IMR-90 (cell line): ENCODE results near the gene PLD4. TPM values are rescaled to one million over a fixed set of nuclear protein-coding genes. Genes with fewer than 3 reads are reported as not detected.

Experiments used
- ATAC-seq: fragments of 200-7000 bp; cut with Tn5 transposase; 2 replicates; pipeline ENCODE4 v1.9.1; 2020; ENCODE audit warnings: low read depth, mild to moderate bottlenecking, moderate library complexity
- BruUV-seq: library from RNA; stranded (reverse); fragments of 400-500 nt; replicated peaks from 2 replicates; lab custom pipeline; 2021; lab: Mats Ljungman, UMichigan
- CTCF ChIA-PET: fragments of 300-600 bp; formaldehyde crosslinking; extraction: SDS; loops from one replicate; lab custom pipeline; 2021; ENCODE audit warnings: antibody characterized with exemption; lab: Yijun Ruan, JAX
- POLR2A ChIA-PET: fragments of 300-600 bp; sonication (Branson Sonifier 250); formaldehyde crosslinking; loops from one replicate; lab custom pipeline; 2022; ENCODE audit warnings: antibody characterized with exemption; ENCODE audit not compliant: unreplicated experiment; lab: Charles Lee
- DNase-seq: peaks from one replicate; pipeline ENCODE4 v3.0.0; 2013
- H2AFZ ChIP-seq: replicated peaks from 2 replicates; pipeline ENCODE3; 2013; ENCODE audit warnings: low read length, mild to moderate bottlenecking; ENCODE audit not compliant: poor library complexity
- H2AK5ac ChIP-seq: 2 replicates; pipeline ENCODE4 v1.6.1; 2013; ENCODE audit warnings: low read depth, low read length, inconsistent platforms
- H2AK9ac ChIP-seq: replicated peaks from 2 replicates; pipeline ENCODE3; 2013; ENCODE audit warnings: mild to moderate bottlenecking, low read depth, low read length, moderate library complexity; ENCODE audit not compliant: poor library complexity
- H2BK120ac ChIP-seq: 2 replicates; pipeline ENCODE4 v1.6.1; 2013; ENCODE audit warnings: low read depth, low read length, inconsistent platforms
- H2BK15ac ChIP-seq: 3 replicates; pipeline ENCODE4 v1.6.1; 2013; ENCODE audit warnings: low read depth, low read length, inconsistent platforms
- H2BK20ac ChIP-seq: 2 replicates; pipeline ENCODE4 v1.6.1; 2013; ENCODE audit warnings: low read depth, mild to moderate bottlenecking, inconsistent platforms, low read length, moderate library complexity
- H2BK5ac ChIP-seq: 2 replicates; pipeline ENCODE4 v1.6.1; 2013; ENCODE audit warnings: mild to moderate bottlenecking, low read depth, low read length, inconsistent platforms; ENCODE audit not compliant: poor library complexity, severe bottlenecking
- H3K14ac ChIP-seq: replicated peaks from 2 replicates; pipeline ENCODE4 v1.6.1; 2013; ENCODE audit warnings: low read depth, low read length, inconsistent platforms
- H3K18ac ChIP-seq: 2 replicates; pipeline ENCODE4 v1.6.1; 2013; ENCODE audit warnings: low read depth, low read length, control low read depth
- H3K23ac ChIP-seq: 2 replicates; pipeline ENCODE4 v1.6.1; 2013; ENCODE audit warnings: low read depth, low read length, inconsistent platforms
- H3K27ac ChIP-seq: 2 replicates; pipeline ENCODE4 v1.5.1; 2013; ENCODE audit warnings: mild to moderate bottlenecking, control low read depth, low read length; ENCODE audit not compliant: insufficient read depth
- H3K27me3 ChIP-seq: 2 replicates; pipeline ENCODE4 v1.6.1; 2013; ENCODE audit warnings: low read length; ENCODE audit not compliant: control insufficient read depth, insufficient read depth
- H3K36me3 ChIP-seq: 2 replicates; pipeline ENCODE4 v1.6.1; 2013; ENCODE audit warnings: low read length, mixed read lengths; ENCODE audit not compliant: control insufficient read depth, insufficient read depth
- H3K4ac ChIP-seq: 2 replicates; pipeline ENCODE4 v1.6.1; 2013; ENCODE audit warnings: low read depth, low read length, inconsistent platforms
- H3K4me1 ChIP-seq: 2 replicates; pipeline ENCODE4 v1.6.1; 2013; ENCODE audit warnings: low read length, mixed read lengths; ENCODE audit not compliant: control insufficient read depth, insufficient read depth
- H3K4me2 ChIP-seq: 2 replicates; pipeline ENCODE4 v1.6.1; 2013; ENCODE audit warnings: low read depth, mild to moderate bottlenecking, control low read depth, low read length, moderate library complexity
- H3K4me3 ChIP-seq: 2 replicates; pipeline ENCODE4 v1.5.1; 2013; ENCODE audit warnings: low read depth, mild to moderate bottlenecking, control low read depth, low read length, moderate library complexity; ENCODE audit not compliant: insufficient read depth
- H3K56ac ChIP-seq: 2 replicates; pipeline ENCODE4 v1.6.1; 2013; ENCODE audit warnings: low read length, inconsistent platforms; ENCODE audit not compliant: insufficient read depth; ENCODE audit errors: extremely low read depth
- H3K79me1 ChIP-seq, 2 experiments: 2 replicates each; pipeline ENCODE4 v1.6.1; 2013; ENCODE audit warnings: low read length in 2 of 2, inconsistent platforms in 1 of 2, low read depth in 1 of 2
- H3K9ac ChIP-seq: 2 replicates; pipeline ENCODE4 v1.6.1; 2013; ENCODE audit warnings: low read depth, low read length, control low read depth
- H3K9me1 ChIP-seq: 2 replicates; pipeline ENCODE4 v1.6.1; 2013; ENCODE audit warnings: low read length, inconsistent platforms; ENCODE audit not compliant: insufficient read depth
- H3K9me3 ChIP-seq: 2 replicates; pipeline ENCODE4 v1.6.1; 2013; ENCODE audit warnings: low read length; ENCODE audit not compliant: control insufficient read depth, insufficient read depth
- H4K20me1 ChIP-seq: 2 replicates; pipeline ENCODE4 v1.6.1; 2013; ENCODE audit warnings: low read length, inconsistent platforms; ENCODE audit not compliant: insufficient read depth
- H4K5ac ChIP-seq: 2 replicates; pipeline ENCODE4 v1.6.1; 2013; ENCODE audit warnings: mild to moderate bottlenecking, low read depth, low read length, control low read depth
- H4K8ac ChIP-seq, 2 experiments: 2 replicates each; pipeline ENCODE4 v1.6.1; 2013; ENCODE audit warnings: low read depth in 2 of 2, low read length in 2 of 2, control low read depth in 1 of 2, inconsistent platforms in 1 of 2
- H4K91ac ChIP-seq: 2 replicates; pipeline ENCODE4 v1.6.1; 2013; ENCODE audit warnings: low read depth, low read length, inconsistent platforms; ENCODE audit not compliant: insufficient read depth
- MXI1 ChIP-seq: IDR thresholded peaks from 2 replicates; pipeline ENCODE4 v1.6.1; 2012; ENCODE audit warnings: low read depth, mild to moderate bottlenecking, low read length, moderate library complexity, borderline replicate concordance
- RAD21 ChIP-seq: IDR thresholded peaks from 2 replicates; pipeline ENCODE4 v1.6.1; 2012; ENCODE audit warnings: low read length, improper control_type of control experiment
- WGBS, 2 experiments: methylation state at CpG; one replicate each; pipeline versions ENCODE4 v1.1.5 to v1.1.7; 2013; ENCODE audit warnings: missing lambda C conversion rate in 2 of 2; ENCODE audit not compliant: insufficient read length in 1 of 2; ENCODE audit errors: extremely low coverage in 2 of 2; 5-methylcytosine and 5-hydroxymethylcytosine counted together
- dilution Hi-C: fragments of 300-500 bp; cut with HindIII; formaldehyde crosslinking; loops from one replicate; pipeline ENCODE4 v1.14.3; 2018; ENCODE audit warnings: low sequenced_read_pairs; ENCODE audit not compliant: unreplicated experiment
- in situ Hi-C: fragments of 300-500 bp; cut with MboI; formaldehyde crosslinking; loops from 3 replicates; pipeline ENCODE4 v1.14.3; 2019; ENCODE audit warnings: low sequenced_read_pairs, inconsistent platforms, mixed read lengths
- intact Hi-C: fragments of 100-400 bp; cut with micrococcal nuclease; formaldehyde crosslinking; loops from 2 replicates; pipeline ENCODE4 v1.10.0; 2022
- polyA plus RNA-seq, 3 experiments: library from polyadenylated mRNA; depleted of rRNA; stranded (reverse); fragments of >200 nt; gene quantifications; 2 replicates each; pipeline ENCODE4 v1.2.3, GENCODE V29; 2012; ENCODE audit warnings: low replicate concordance in 1 of 3
- total RNA-seq: library from RNA; depleted of rRNA; stranded (reverse); fragments of >200 nt; gene quantifications from 2 replicates; pipeline ENCODE4 v1.2.3, GENCODE V29; 2012

PLD4 gene
- total and polyA plus RNA-seq, 2 of the 4 experiments (the other 2 are of a cell fraction), result 0.05 TPM; not detected in 1

GRCh38 chr14:104973385-104974145 lies 48.9 kb downstream of the PLD4 start:
- in situ Hi-C loops (loop anchor here (5.0 kb wide), 2 partner anchors 36 to 74 kb away; no protein-coding TSS in a partner anchor), intact Hi-C loops (loop anchor here (1.0 to 5.0 kb wide), 3 partner anchors 41 to 113 kb away; no protein-coding TSS in a partner anchor), dilution Hi-C loops (no loop called here)
- Histone ChIP-seq H4K8ac (peak overlapping the region; percentile 19 to 85; a peak in 3 of 4 replicates), H3K4me3 (no peak overlapping the region), H2AK9ac (peak overlapping the region; percentile 99), H2BK20ac (peak overlapping the region; percentile 75), H3K9ac (peak overlapping the region; percentile 20), H4K91ac (peak overlapping the region; percentile 84), H4K5ac (peak overlapping the region; percentile 47; the same call in 1 of the 2 replicates), H3K27ac (peak overlapping the region; percentile 83), H3K56ac (no peak overlapping the region), H2BK120ac (peak overlapping the region; percentile 87), H3K36me3 (no peaks in the 10 kb centered on the region), H2AFZ (peak overlapping the region; percentile 89), H3K79me1 (peaks cover 0 to 20% of the 10 kb centered on the region in 2 experiments; a peak in 1 of 4 replicates), H3K4me2 (peak overlapping the region; percentile 81), H3K9me1 (peaks cover 11% of the 10 kb centered on the region), H2AK5ac (peak overlapping the region; percentile 66; the same call in 1 of the 2 replicates), H3K14ac (peak overlapping the region; percentile 18), H4K20me1 (0 out of 2 replicates have a peak, but pooled peaks cover 3% of the 10 kb centered on the region), H3K23ac (peak overlapping the region; percentile 72), H3K18ac (peak overlapping the region; percentile 3; the same call in 1 of the 2 replicates), H3K4me1 (peaks cover 37% of the 10 kb centered on the region), H2BK5ac (peak overlapping the region; percentile 90), H3K9me3 (no peaks in the 10 kb centered on the region), H2BK15ac (peak overlapping the region; percentile 77; the same call in 1 of the 3 replicates), H3K4ac (peak overlapping the region; percentile 86), H3K27me3 (no peaks in the 10 kb centered on the region)
- WGBS, 2 experiments, result 0% methylated on average over 3 of the region's 23 CpGs; no CpG with 5 or more reads in 1 of the 2 experiments
- TF ChIP-seq RAD21 (no peak), MXI1 (0 out of 2 replicates have a peak, but pooled peaks have one; percentile 52)
- POLR2A ChIA-PET, result interaction anchor here (0.9 kb wide), 1 partner anchor 112 kb away, joined by 7 read pairs; no protein-coding TSS in a partner anchor
- DNase-seq (peak; percentile 46), ATAC-seq (peak; percentile 30)
- CTCF ChIA-PET, result interaction anchor here (0.6 to 4.1 kb wide), 3 partner anchors 65 to 72 kb away, joined by 3 to 21 read pairs (median 5); no protein-coding TSS in a partner anchor
- no TSS peak for BruUV-seq
